Measurements from ENCODE around the gene RINT1.

The RINT1 gene

GRCh38 chr7:105600720-105601550 is 68.9 kb downstream of the RINT1 start:
- DNase-seq = no peak

GRCh38 chr7:105602325-105603305 is 70.6 kb downstream of the RINT1 start:
- no peak for DNase-seq

- DNase-seq = no peak
Measured at GRCh38 chr7:105610165-105610930, 78.3 kb downstream of the RINT1 start.

- no peak for DNase-seq
Measured at GRCh38 chr7:105611856-105612775, 80.1 kb downstream of the RINT1 start.

GRCh38 chr7:105612806-105613205 is 80.8 kb downstream of the RINT1 start:
- DNase-seq = no peak

- no peak for DNase-seq
Measured at GRCh38 chr7:105613611-105614330, 81.8 kb downstream of the RINT1 start.

GRCh38 chr7:105614341-105614840 is 82.4 kb downstream of the RINT1 start:
- DNase-seq = no peak
